ENCODE results near the gene ASPA.

Gene ASPA

GRCh38 chr17:3552916-3553315, 77.1 kb downstream of the ASPA start:
- ATAC-seq (replicated peaks) (no peak), DNase-seq (no peak)
- Mint-ChIP-seq H3K4me1 (peaks cover 11 to 17% of the 10 kb centered on the region in 2 donors), H3K27me3 (peaks cover 25 to 36% of the 10 kb centered on the region in 2 donors), H3K36me3 (no peaks in the 10 kb centered on the region), H3K4me3 (no peak overlapping the region), H3K27ac (no peak overlapping the region), H3K9me3 (peaks cover 6% of the 10 kb centered on the region in 2 donors)

Data from stimulated activated naive B cell treated with anti-CD40 and anti-IgM and Interleukin-4, amounts not matched to agents 10 μg/mL and 1 μg/mL and 100 μg/mL, for 72 hours (primary cell).